Lung (tissue), 12 donors: ENCODE measurements around the gene SYT13. TPM values are rescaled to one million over a fixed set of nuclear protein-coding genes. Genes with fewer than 3 reads are reported as not detected.

Experiments
- ATAC-seq: fragments of 200-7000 bp; cut with Tn5 transposase; one replicate; pipeline ENCODE4 v1.9.1; 2020; ENCODE audit warnings: moderate number of reproducible peaks; ENCODE audit not compliant: insufficient read depth, low FRiP score
- DNase-seq, 3 donors: peaks; one replicate each; pipeline ENCODE4 v3.0.0-alpha.2; 2013 to 2017
- H3K27ac ChIP-seq, 2 donors: one replicate each; pipeline ENCODE4 v1.5.1; 2013; ENCODE audit warnings: mild to moderate bottlenecking in 2 of 2, moderate library complexity in 2 of 2, control low read depth in 1 of 2, inconsistent platforms in 1 of 2, low read depth in 1 of 2, low read length in 1 of 2
- H3K27me3 ChIP-seq, 3 donors: one replicate each; pipeline ENCODE4 v1.5.1; 2013; ENCODE audit warnings: low read length in 2 of 3; ENCODE audit not compliant: control insufficient read depth in 3 of 3, insufficient read depth in 3 of 3
- H3K36me3 ChIP-seq, 4 donors: one replicate each; pipeline ENCODE4 v1.5.1; 2013; ENCODE audit warnings: low read length in 4 of 4, mild to moderate bottlenecking in 1 of 4, moderate library complexity in 1 of 4; ENCODE audit not compliant: control insufficient read depth in 4 of 4, insufficient read depth in 4 of 4
- H3K4me1 ChIP-seq, 5 donors: one replicate each; pipeline ENCODE4 v1.5.1; 2013; ENCODE audit warnings: low read length in 5 of 5, mild to moderate bottlenecking in 2 of 5, moderate library complexity in 1 of 5; ENCODE audit not compliant: control insufficient read depth in 5 of 5, insufficient read depth in 5 of 5
- H3K4me3 ChIP-seq: one replicate; pipeline ENCODE4 v1.5.1; 2013; ENCODE audit warnings: mild to moderate bottlenecking, control low read depth, moderate library complexity
- H3K9ac ChIP-seq, 2 donors: one replicate each; pipeline ENCODE4 v1.5.1; 2013; ENCODE audit warnings: low read length in 2 of 2, control low read depth in 1 of 2; ENCODE audit not compliant: insufficient read depth in 1 of 2
- H3K9me3 ChIP-seq, 4 donors: one replicate each; pipeline ENCODE4 v1.5.1; 2013; ENCODE audit warnings: low read length in 3 of 4, mild to moderate bottlenecking in 1 of 4, moderate library complexity in 1 of 4; ENCODE audit not compliant: control insufficient read depth in 4 of 4, insufficient read depth in 3 of 4
- WGBS, 2 donors: extraction: QIAGEN DNeasy Blood & Tissue Kit; methylation state at CpG; one replicate each; pipeline ENCODE4 v1.1.7; 2013; 5-methylcytosine and 5-hydroxymethylcytosine counted together
- polyA plus RNA-seq, 2 donors: library from polyadenylated mRNA; stranded (reverse); fragments of 200-250 nt; gene quantifications; one replicate each; pipeline ENCODE4 v1.2.1, GENCODE V29; 2013
- total RNA-seq, 2 donors: library from RNA; depleted of rRNA in 1 of 2; stranded (reverse); fragments of >200 nt in 1 of 2; gene quantifications; one replicate each; pipeline ENCODE4 v1.2.1, GENCODE V29; 2014 to 2021
- TF ChIP-seq, protein P1 (sequence below): IDR thresholded peaks from 2 replicates; pipeline ENCODE4 v1.5.1; 2012; ENCODE audit warnings: mild to moderate bottlenecking; ENCODE audit errors: control extremely low read depth, extremely low read depth
- donor health status: control.
- donor health status: control.
- donor health status: Bipolar disorder and iron deficiency.
- donor health status: healthy.
- donor health status: DM: yes; HTN: yes; CAD: no.

The SYT13 gene
- total and polyA plus RNA-seq, 4 donors = 0.06 to 6.2 (median 0.16) TPM

DNA sequence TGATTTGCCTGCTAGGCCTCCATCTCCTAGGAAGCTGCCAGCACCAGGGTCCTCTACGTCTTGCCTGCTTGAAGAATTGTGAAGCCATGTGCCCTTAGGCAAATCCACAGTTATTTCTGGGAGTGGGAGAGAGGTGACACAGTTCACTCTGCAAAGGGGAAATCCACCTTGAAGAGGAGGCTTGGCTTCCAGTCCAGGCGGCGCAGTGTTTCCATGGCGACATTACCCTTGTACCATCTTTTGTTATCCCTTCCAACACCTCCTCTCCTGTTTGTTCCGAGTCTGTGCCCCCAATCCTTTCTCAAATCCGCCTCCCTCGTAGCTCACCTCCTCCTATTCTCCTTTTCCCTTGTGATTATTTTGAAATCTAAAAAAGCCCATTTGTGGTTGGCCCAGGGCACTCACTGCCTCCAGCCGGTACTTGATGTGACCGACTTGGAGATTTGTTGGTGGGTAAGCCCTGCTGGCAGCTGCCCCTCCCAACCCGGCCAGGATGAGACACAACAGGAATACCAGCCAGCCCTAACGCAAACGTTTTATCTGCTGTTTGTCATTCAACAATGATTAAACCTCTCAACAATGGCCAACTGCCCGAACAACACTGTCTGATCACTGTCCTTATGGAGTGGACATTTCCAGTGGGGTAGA, 18.4 kb downstream of the SYT13 start:
- no peak for ATAC-seq
- no peak for DNase-seq
- TF ChIP-seq, protein P1, sequence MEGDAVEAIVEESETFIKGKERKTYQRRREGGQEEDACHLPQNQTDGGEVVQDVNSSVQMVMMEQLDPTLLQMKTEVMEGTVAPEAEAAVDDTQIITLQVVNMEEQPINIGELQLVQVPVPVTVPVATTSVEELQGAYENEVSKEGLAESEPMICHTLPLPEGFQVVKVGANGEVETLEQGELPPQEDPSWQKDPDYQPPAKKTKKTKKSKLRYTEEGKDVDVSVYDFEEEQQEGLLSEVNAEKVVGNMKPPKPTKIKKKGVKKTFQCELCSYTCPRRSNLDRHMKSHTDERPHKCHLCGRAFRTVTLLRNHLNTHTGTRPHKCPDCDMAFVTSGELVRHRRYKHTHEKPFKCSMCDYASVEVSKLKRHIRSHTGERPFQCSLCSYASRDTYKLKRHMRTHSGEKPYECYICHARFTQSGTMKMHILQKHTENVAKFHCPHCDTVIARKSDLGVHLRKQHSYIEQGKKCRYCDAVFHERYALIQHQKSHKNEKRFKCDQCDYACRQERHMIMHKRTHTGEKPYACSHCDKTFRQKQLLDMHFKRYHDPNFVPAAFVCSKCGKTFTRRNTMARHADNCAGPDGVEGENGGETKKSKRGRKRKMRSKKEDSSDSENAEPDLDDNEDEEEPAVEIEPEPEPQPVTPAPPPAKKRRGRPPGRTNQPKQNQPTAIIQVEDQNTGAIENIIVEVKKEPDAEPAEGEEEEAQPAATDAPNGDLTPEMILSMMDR = no peak
- Histone ChIP-seq H3K9ac (no peak overlapping the region), H3K27ac (no peak overlapping the region), H3K36me3 (no peaks in the 10 kb centered on the region), H3K9me3 (peaks cover 0 to 5% (median 0%) of the 10 kb centered on the region in 4 donors), H3K4me3 (no peak overlapping the region), H3K4me1 (peaks cover 0 to 4% (median 0%) of the 10 kb centered on the region in 5 donors), H3K27me3 (peaks cover 0 to 4% (median 0%) of the 10 kb centered on the region in 3 donors)
- WGBS, 2 donors = 74 to 85% methylated on average over 13 of the region's 13 CpGs

DNA sequence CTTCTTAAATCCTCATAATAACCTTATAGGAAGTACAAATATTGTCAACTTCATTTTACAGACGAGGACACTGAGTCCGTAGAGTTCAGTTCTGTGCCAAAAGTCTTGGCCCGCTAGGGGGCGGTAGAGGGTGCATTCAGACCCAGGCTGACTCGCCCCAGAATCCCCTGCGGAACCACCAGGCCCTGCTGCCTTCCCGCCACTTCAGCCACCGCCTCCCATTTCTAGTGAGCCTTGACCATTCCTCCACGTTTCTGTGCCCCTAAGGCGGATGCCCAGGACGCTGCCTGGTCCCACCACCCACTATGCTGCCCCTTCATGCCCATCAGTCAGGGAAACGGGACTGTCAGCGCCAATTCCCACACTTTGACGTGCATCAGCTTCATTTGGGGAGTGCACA, 19.1 kb downstream of the SYT13 start:
- no peak for ATAC-seq
- WGBS, 2 donors = 71 to 73% methylated on average over 14 of the region's 14 CpGs
- DNase-seq = no peak

DNA sequence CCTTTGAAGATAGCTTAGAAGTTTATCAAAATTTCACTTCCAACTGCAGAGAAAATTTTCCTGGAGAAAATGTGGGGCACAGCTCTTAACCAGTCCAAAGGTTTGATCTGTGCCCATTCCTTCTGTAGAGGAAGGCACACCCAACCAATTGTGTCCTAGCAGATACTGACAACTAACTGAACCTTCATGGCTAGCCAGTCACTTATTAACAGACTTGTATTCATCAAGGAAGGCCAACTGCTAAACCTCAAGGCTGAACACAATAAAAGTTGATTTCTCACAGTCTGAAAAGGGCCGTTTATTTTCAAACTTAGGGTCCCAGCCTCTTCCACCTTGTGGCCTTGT, 19.5 kb downstream of the SYT13 start:
- TF ChIP-seq, protein P1 = no peak
- DNase-seq (no peak), ATAC-seq (no peak)
- H3K9me3 ChIP-seq = peaks cover 0 to 5% (median 0%) of the 10 kb centered on the region in 4 donors
- no peak overlapping the region for H3K9ac ChIP-seq
- H3K27ac ChIP-seq = no peak overlapping the region
- H3K36me3 ChIP-seq = no peaks in the 10 kb centered on the region
- peaks cover 0 to 4% (median 0%) of the 10 kb centered on the region in 3 donors for H3K27me3 ChIP-seq
- H3K4me3 ChIP-seq = no peak overlapping the region
- H3K4me1 ChIP-seq = peaks cover 0 to 4% (median 0%) of the 10 kb centered on the region in 5 donors
- 82 to 91% methylated on average over 1 of the region's 1 CpG for WGBS, 2 donors

More for the DNA sequence above, 19.1 kb downstream of the SYT13 start:
- Histone ChIP-seq H3K4me1 (peaks cover 0 to 4% (median 0%) of the 10 kb centered on the region in 5 donors), H3K9me3 (peaks cover 0 to 5% (median 0%) of the 10 kb centered on the region in 4 donors), H3K36me3 (no peaks in the 10 kb centered on the region), H3K27ac (no peak overlapping the region), H3K9ac (no peak overlapping the region), H3K27me3 (peaks cover 0 to 4% (median 0%) of the 10 kb centered on the region in 3 donors), H3K4me3 (no peak overlapping the region)
- TF ChIP-seq, protein P1 = no peak
